ENCODE results near the gene TOMM6.

GRCh38 chr6:41759905-41760579 is 27.5 kb upstream of the TOMM6 start:
- no peak for TF ChIP-seq POLR2A (IDR thresholded peaks at IDR 0.05)
- no peak for TF ChIP-seq CTCF (IDR thresholded peaks at IDR 0.05)

Measured in thyroid gland (tissue), 4 donors.